NK-92 treated with Interleukin-12 subunit alpha and Interleukin-12 subunit beta, amount 100 ng/mL, for 24 hours (cell line): ENCODE results near the gene SYT14.
"Not testable (repeated sequence)": the region's sequence is repeated elsewhere in the genome, so short reads cannot be mapped to it uniquely, and the experiment has no call there.

ENCODE experiments used
- DNase-seq: peaks from one replicate; lab custom pipeline; 2025; lab: John Stamatoyannopoulos, UW

SYT14 gene

GRCh38 chr1:210025870-210026269, 87.9 kb downstream of the SYT14 start:
- DNase-seq, result no peak

GRCh38 chr1:210027994-210028393, 90.0 kb downstream of the SYT14 start:
- no peak for DNase-seq

- DNase-seq, result no peak
Measured at GRCh38 chr1:210031473-210031872, 93.5 kb downstream of the SYT14 start.

DNA sequence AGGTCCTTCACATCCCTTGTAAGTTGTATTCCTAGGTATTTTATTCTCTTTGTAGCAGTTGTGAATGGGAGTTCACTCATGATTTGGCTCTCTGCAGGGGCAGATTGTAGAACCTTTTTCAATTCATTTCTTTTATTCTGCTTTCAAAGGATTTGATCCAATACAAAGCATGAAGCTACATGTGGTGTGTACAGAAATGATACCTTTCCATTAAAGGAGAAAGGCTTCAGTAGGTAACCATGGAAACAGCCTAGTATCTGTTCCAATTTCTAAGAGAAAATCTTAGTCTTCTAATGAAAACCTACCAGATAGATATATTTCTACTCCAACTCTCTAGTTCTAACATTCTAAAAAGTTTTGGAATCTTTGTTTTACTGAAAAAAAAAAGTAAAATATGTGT, 105.0 kb downstream of the SYT14 start:
- DNase-seq, result no peak

DNA sequence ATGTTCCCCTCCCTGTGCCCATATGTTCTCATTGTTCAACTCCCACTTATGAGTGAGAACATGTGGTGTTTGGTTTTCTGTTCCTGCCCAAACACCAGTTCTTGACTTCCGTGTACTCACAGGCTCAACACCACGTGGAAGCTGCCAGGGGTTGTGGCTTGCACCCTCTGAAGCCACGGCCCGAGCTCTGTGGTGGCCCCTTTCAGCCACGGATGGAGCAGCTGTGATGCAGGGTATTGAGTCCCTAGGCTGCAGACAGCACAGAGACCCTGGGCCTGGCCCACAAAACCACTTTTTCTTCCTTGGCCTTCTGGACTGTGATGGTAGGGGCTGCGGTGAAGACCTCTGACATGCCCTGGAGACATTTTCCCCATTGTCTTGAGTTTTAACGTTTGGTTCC, 111.6 kb downstream of the SYT14 start:
- DNase-seq, result no peak

- not testable (repeated sequence) for DNase-seq
Measured at GRCh38 chr1:210050491-210050890, 112.5 kb downstream of the SYT14 start.

DNA sequence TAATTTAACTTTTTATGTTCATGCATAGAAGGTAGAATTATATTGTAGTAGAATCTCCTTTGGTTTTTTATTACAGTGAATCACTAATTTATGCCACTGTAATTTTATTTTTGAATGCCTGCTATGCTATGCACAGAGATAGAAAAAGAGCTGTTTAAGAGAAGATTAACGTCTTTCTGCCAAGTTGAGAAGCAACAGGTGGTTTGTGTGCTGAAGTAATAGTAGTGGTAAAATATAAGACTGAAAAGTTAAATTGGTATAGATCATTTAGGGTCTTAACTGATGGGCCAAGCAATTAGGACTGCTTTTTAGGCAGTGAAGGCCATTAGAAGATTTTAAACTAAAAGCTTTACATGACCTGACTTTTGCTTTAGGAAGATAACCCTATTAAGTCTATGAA, 115.1 kb downstream of the SYT14 start:
- no peak for DNase-seq

- DNase-seq, result no peak
Measured at GRCh38 chr1:210057593-210057992, 119.6 kb downstream of the SYT14 start.

DNA sequence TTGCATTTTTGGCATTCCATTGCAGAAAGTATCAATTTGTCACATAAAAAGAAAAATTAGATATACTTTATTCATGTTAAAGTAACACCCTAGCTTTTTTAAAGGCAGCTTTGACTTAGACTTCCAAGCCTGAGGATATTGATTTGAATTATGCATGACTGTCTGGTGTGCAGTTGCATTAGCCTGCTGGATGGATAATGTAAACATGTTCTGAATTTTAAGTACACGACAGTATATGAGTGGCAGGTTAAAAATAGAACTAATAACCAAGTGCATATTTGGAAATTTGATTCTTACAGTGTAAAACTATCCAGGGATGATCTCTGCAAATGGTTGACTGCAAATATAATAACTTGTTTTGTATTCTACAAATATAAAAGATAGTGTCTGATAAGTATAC, 124.0 kb downstream of the SYT14 start:
- no peak for DNase-seq

GRCh38 chr1:210070531-210070930, 132.5 kb downstream of the SYT14 start:
- no peak for DNase-seq

DNA sequence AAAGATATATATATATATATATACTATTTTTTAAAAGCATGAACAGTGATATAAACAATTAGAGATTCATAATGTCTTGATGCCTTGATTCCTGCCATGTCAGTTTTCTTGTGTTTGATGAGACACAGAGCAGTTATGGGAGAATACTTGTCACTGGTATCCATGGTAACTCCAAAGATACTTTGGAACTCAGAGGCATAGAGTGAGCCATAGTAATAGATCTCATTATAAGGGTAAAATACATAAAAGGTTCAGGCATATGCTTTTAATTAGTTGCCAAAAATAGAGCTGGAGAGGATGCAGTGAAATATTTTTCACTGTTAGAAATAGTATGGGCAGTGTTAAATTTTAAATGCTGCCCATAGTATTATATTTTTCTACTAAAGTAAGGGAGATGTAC, 134.1 kb downstream of the SYT14 start:
- DNase-seq, result no peak

- no peak for DNase-seq
Measured at GRCh38 chr1:210072896-210073504, 135.0 kb downstream of the SYT14 start.

GRCh38 chr1:210074904-210075303, 136.9 kb downstream of the SYT14 start:
- DNase-seq, result no peak

- DNase-seq, result no peak
Measured at GRCh38 chr1:210076620-210077019, 138.6 kb downstream of the SYT14 start.

- DNase-seq, result no peak
Measured at GRCh38 chr1:210081494-210081893, 143.5 kb downstream of the SYT14 start.

- DNase-seq, result no peak
Measured at GRCh38 chr1:210085359-210085758, 147.3 kb downstream of the SYT14 start.

GRCh38 chr1:210087058-210087457, 149.0 kb downstream of the SYT14 start:
- no peak for DNase-seq

- no peak for DNase-seq
Measured at GRCh38 chr1:210089855-210090254, 151.8 kb downstream of the SYT14 start.

- no peak for DNase-seq
Measured at GRCh38 chr1:210092366-210092765, 154.3 kb downstream of the SYT14 start.

DNA sequence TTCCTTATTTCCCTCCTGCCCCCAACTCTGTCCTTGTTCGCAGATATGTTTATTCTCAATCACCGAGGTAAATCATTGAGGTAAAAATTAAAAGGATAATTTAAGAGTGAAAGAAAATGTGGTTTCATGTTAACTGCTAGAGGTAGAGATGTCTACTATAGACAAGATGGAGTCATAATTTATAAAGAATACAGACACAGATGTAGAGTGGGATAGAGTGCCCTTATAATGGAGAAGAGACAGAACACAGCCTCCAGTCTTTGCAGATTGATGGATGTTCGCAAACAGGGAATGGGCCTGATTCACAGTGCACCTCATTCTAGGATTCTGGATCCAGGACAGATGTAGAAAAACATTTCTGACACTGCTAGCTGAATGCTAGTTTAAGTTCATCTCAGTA, 155.4 kb downstream of the SYT14 start:
- no peak for DNase-seq

DNA sequence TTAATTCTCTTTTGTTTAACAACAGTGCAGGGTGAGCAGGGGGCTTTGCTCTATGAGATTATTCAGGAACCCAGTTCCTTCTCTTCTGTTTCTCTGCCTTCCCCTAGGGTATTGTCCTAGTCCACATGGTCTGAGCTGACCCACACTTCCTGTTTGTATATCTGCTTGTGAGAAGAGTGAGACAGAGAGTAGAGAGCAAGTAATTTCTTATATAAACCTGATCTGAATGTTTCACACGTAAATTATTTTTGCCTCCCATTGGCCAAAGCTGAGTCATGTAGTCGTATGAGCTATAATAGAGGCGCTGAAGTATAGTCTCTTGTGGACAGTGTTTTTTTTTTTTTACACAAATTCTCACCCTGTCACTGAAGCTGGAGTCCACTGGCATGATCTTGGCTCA, 160.3 kb downstream of the SYT14 start:
- DNase-seq, result no peak

- no peak for DNase-seq
Measured at GRCh38 chr1:210099921-210100320, 161.9 kb downstream of the SYT14 start.

DNA sequence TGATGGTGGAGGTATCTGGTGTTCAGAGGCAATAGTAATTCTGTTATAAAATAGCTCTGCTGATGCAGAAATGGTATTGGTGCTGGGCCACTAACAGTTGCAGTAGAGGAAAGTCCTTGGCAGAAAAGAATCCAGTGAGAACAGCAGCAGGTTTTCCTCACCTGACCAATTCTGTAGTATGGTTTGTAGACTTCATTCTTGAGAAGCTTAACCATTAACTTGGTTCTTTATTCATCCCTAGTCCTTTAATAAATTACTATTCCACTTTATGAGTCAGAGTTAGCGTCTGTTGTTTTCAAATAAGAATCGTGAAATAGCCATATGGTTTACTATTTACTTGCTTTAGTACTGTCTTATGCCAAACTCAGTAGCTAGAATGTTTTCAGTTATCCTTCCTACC, 166.1 kb downstream of the SYT14 start:
- DNase-seq, result no peak

GRCh38 chr1:210112906-210113305, 174.9 kb downstream of the SYT14 start:
- DNase-seq, result not testable (repeated sequence)

DNA sequence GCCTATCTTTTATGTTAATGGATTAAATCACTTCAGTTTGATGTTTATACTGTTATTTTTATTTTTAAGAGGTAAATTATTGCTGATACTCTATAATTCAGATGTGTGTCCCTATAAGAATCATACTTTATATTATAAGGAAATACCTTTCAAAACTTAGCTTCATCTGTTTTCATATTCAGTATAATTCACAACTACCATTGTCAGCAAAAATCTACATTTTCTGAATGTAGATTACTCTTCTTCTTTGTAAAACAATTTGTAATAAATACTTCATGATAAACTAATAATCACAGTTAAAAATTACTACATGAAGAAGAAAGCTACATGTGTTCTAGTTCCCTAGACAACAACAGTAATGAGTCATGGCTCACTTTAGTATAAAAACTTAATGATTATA, 179.2 kb downstream of the SYT14 start:
- no peak for DNase-seq
